NOMO-1 treated with DMSO at 0.1 percent for 48 hours (cell line): Measurements from ENCODE around the gene CACNA1C.

ENCODE experiments used
- DNase-seq: peaks from one replicate; lab custom pipeline; 2025; ENCODE audit not compliant: unreplicated experiment; lab: John Stamatoyannopoulos, UW

Gene CACNA1C

GRCh38 chr12:2403221-2403976 lies 350.6 kb downstream of the CACNA1C start:
- DNase-seq, result peak; percentile 19

- no peak for DNase-seq
Observed at GRCh38 chr12:2405039-2405438, 352.3 kb downstream of the CACNA1C start.

GRCh38 chr12:2406903-2407302 lies 354.1 kb downstream of the CACNA1C start:
- no peak for DNase-seq

- DNase-seq, result peak; percentile 70
Observed at GRCh38 chr12:2408262-2408661, 355.5 kb downstream of the CACNA1C start.

GRCh38 chr12:2409656-2410265 lies 357.0 kb downstream of the CACNA1C start:
- DNase-seq, result no peak

GRCh38 chr12:2410496-2410895 lies 357.7 kb downstream of the CACNA1C start:
- DNase-seq, result no peak

GRCh38 chr12:2411011-2411410 lies 358.2 kb downstream of the CACNA1C start:
- no peak for DNase-seq

GRCh38 chr12:2411616-2412304 lies 359.0 kb downstream of the CACNA1C start:
- no peak for DNase-seq

GRCh38 chr12:2412305-2412643 lies 359.5 kb downstream of the CACNA1C start:
- no peak for DNase-seq

- DNase-seq, result no peak
Observed at GRCh38 chr12:2413301-2413700, 360.5 kb downstream of the CACNA1C start.

- DNase-seq, result no peak
Observed at GRCh38 chr12:2413999-2414792, 361.4 kb downstream of the CACNA1C start.

- no peak for DNase-seq
Observed at GRCh38 chr12:2414810-2415567, 362.2 kb downstream of the CACNA1C start.

GRCh38 chr12:2415568-2415944 lies 362.8 kb downstream of the CACNA1C start:
- no peak for DNase-seq

GRCh38 chr12:2416158-2416557 lies 363.4 kb downstream of the CACNA1C start:
- no peak for DNase-seq

- no peak for DNase-seq
Observed at GRCh38 chr12:2417481-2418160, 364.8 kb downstream of the CACNA1C start.

GRCh38 chr12:2418579-2418978 lies 365.8 kb downstream of the CACNA1C start:
- DNase-seq, result no peak

GRCh38 chr12:2422591-2422990 lies 369.8 kb downstream of the CACNA1C start:
- DNase-seq, result no peak

GRCh38 chr12:2429032-2429431 lies 376.2 kb downstream of the CACNA1C start:
- no peak for DNase-seq

- peak; percentile 55 for DNase-seq
Observed at GRCh38 chr12:2431810-2432209, 379.0 kb downstream of the CACNA1C start.

- DNase-seq, result no peak
Observed at GRCh38 chr12:2432856-2433255, 380.1 kb downstream of the CACNA1C start.
